ENCODE data around the gene DSG1. TPM values are rescaled to one million over a fixed set of nuclear protein-coding genes. Genes with fewer than 3 reads are reported as not detected.

The DSG1 gene
- total and polyA plus RNA-seq, 2 of the 13 experiments (the other 11 are each of a cell fraction or from before 2014, with no cell fraction given) = 0.04 TPM; not detected in 1

- TF ChIP-seq ZXDC (CRISPR knock-in tag; IDR thresholded peaks at IDR 0.05) (no peak), BATF2 (CRISPR knock-in tag; IDR thresholded peaks at IDR 0.05) (no peak), ZBTB37 (CRISPR knock-in tag; IDR thresholded peaks at IDR 0.05) (no peak), TFDP1 (CRISPR knock-in tag; IDR thresholded peaks at IDR 0.05; ENCODE audit: borderline replicate concordance) (no peak), ZNF878 (CRISPR knock-in tag; IDR thresholded peaks at IDR 0.05) (no peak; the same call in 1 of the 2 replicates), PRDM4 (CRISPR knock-in tag; IDR thresholded peaks at IDR 0.05; ENCODE audit: borderline replicate concordance) (no peak), ZFP62 (CRISPR knock-in tag; IDR thresholded peaks at IDR 0.05) (no peak), HNRNPLL (IDR thresholded peaks at IDR 0.05; ENCODE audit: low read depth, low read length, poor library complexity, severe bottlenecking) (no peak), ZNF589 (CRISPR knock-in tag; conservative IDR thresholded peaks at IDR 0.05) (no peak), NFE2L1 (CRISPR knock-in tag; IDR thresholded peaks at IDR 0.05; ENCODE audit: borderline replicate concordance) (no peak), HINFP (CRISPR knock-in tag; IDR thresholded peaks at IDR 0.05; ENCODE audit: low read depth) (no peak), MIER3 (CRISPR knock-in tag; IDR thresholded peaks at IDR 0.05; ENCODE audit: borderline replicate concordance) (no peak), ZNF143 (CRISPR knock-in tag; IDR thresholded peaks at IDR 0.05) (no peak), GABPB1 (CRISPR knock-in tag; IDR thresholded peaks at IDR 0.05) (peak; percentile 10; the same call in 1 of the 2 replicates), SOX6 (IDR thresholded peaks at IDR 0.05) (no peak), SOX6 (CRISPR knock-in tag; IDR thresholded peaks at IDR 0.05) (peak; percentile 98), RBFOX2 (IDR thresholded peaks at IDR 0.05; ENCODE audit: low read depth, low read length) (no peak), ZNF792 (CRISPR knock-in tag; IDR thresholded peaks at IDR 0.05) (no peak), SMAD3 (CRISPR knock-in tag; IDR thresholded peaks at IDR 0.05) (peak; percentile 37; the same call in 1 of the 2 replicates), ZBTB7A (CRISPR knock-in tag; IDR thresholded peaks at IDR 0.05) (no peak)
These were observed 79.0 kb downstream of the DSG1 start (continued) for GRCh38 chr18:31396796-31397612.
